ENCODE data around the gene NUMA1. TPM values are rescaled to one million over a fixed set of nuclear protein-coding genes. Genes with fewer than 3 reads are reported as not detected.

Gene NUMA1
- total RNA-seq, 1 donor from 2014 or later = 247 TPM

- H3K4me3 Mint-ChIP-seq (ENCODE audit: unreplicated experiment) = no peak overlapping the region
Measured at GRCh38 chr11:72007587-72007986, 72.8 kb downstream of the NUMA1 start.

GRCh38 chr11:72007089-72007476 lies 73.3 kb downstream of the NUMA1 start:
- Mint-ChIP-seq H3K27me3 (ENCODE audit: unreplicated experiment) (no peaks in the 10 kb centered on the region), H3K27ac (ENCODE audit: unreplicated experiment) (peak overlapping the region; percentile 20), H3K36me3 (ENCODE audit: unreplicated experiment) (peaks cover 50% of the 10 kb centered on the region), H3K9me3 (ENCODE audit: unreplicated experiment) (no peaks in the 10 kb centered on the region), H3K4me3 (ENCODE audit: unreplicated experiment) (no peak overlapping the region), H3K4me1 (ENCODE audit: unreplicated experiment) (no peaks in the 10 kb centered on the region)
- TF ChIP-seq CTCF (IDR thresholded peaks at IDR 0.05) = no peak
- no peak for DNase-seq (ENCODE audit: extremely low spot score, unreplicated experiment)

More at GRCh38 chr11:72007587-72007986, 72.8 kb downstream of the NUMA1 start:
- Mint-ChIP-seq H3K9me3 (ENCODE audit: unreplicated experiment) (no peaks in the 10 kb centered on the region), H3K4me1 (ENCODE audit: unreplicated experiment) (no peaks in the 10 kb centered on the region), H3K27me3 (ENCODE audit: unreplicated experiment) (no peaks in the 10 kb centered on the region), H3K36me3 (ENCODE audit: unreplicated experiment) (peaks cover 45% of the 10 kb centered on the region), H3K27ac (ENCODE audit: unreplicated experiment) (no peak overlapping the region)
- DNase-seq (ENCODE audit: extremely low spot score, unreplicated experiment) = no peak
- TF ChIP-seq CTCF (IDR thresholded peaks at IDR 0.05) = no peak

GRCh38 chr11:72006309-72007088 lies 73.8 kb downstream of the NUMA1 start:
- no peak overlapping the region for H3K4me3 Mint-ChIP-seq (ENCODE audit: unreplicated experiment)
- H3K4me1 Mint-ChIP-seq (ENCODE audit: unreplicated experiment) = no peaks in the 10 kb centered on the region
- TF ChIP-seq CTCF (IDR thresholded peaks at IDR 0.05) = no peak
- H3K27ac Mint-ChIP-seq (ENCODE audit: unreplicated experiment) = peak overlapping the region; percentile 42
- H3K36me3 Mint-ChIP-seq (ENCODE audit: unreplicated experiment) = peaks cover 52% of the 10 kb centered on the region
- H3K9me3 Mint-ChIP-seq (ENCODE audit: unreplicated experiment) = no peaks in the 10 kb centered on the region
- H3K27me3 Mint-ChIP-seq (ENCODE audit: unreplicated experiment) = no peaks in the 10 kb centered on the region
- DNase-seq (ENCODE audit: extremely low spot score, unreplicated experiment) = no peak

GRCh38 chr11:72005347-72006260 lies 74.7 kb downstream of the NUMA1 start:
- Mint-ChIP-seq H3K4me3 (ENCODE audit: unreplicated experiment) (no peak overlapping the region), H3K36me3 (ENCODE audit: unreplicated experiment) (peaks cover 52% of the 10 kb centered on the region), H3K27ac (ENCODE audit: unreplicated experiment) (peak overlapping the region; percentile 42), H3K4me1 (ENCODE audit: unreplicated experiment) (no peaks in the 10 kb centered on the region), H3K27me3 (ENCODE audit: unreplicated experiment) (no peaks in the 10 kb centered on the region), H3K9me3 (ENCODE audit: unreplicated experiment) (no peaks in the 10 kb centered on the region)
- TF ChIP-seq CTCF (IDR thresholded peaks at IDR 0.05) = no peak
- DNase-seq (ENCODE audit: extremely low spot score, unreplicated experiment) = no peak
